ENCODE measurements around the gene RAB9B. TPM values are rescaled to one million over a fixed set of nuclear protein-coding genes. Genes with fewer than 3 reads are reported as not detected.

RAB9B gene
- total RNA-seq, 3 donors from 2014 or later, result 0.69 to 8.0 (median 0.82) TPM

DNA sequence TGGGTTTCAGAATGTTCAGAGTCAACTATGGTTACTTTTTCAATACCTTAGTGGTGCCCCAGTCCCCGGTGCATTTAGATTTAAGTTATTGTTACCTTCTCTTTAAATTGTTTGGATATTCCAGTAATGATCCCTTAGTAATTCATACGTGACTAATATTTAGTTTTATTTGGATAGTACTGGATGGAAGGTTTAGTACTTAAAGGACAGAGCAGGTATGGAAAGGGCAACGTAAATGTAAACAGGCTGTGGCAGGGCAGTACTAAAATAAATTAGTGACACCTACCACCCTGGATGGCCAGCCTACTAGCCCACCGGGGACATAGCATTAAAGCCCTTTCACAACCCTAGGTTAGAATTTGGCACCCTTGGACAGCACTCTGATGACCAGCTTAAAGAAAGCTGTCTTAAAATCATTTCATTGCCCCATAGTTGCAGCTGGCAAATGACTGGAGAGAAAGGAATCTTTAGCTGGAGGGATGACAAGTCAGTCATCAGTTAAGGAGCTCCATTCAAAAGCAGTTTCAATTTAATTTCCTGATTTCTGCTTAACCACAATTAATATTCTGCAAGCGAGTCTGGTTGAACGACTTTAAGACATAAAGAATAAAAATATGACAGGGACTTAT lies 39.0 kb downstream of the RAB9B start:
- Histone ChIP-seq H3K9me3 (no peaks in the 10 kb centered on the region), H3K36me3 (ENCODE audit: low read depth) (no peaks in the 10 kb centered on the region), H3K4me1 (ENCODE audit: low read depth) (no peaks in the 10 kb centered on the region), H3K4me3 (no peak overlapping the region)
- ATAC-seq (no peak), DNase-seq (no peak)
- TF ChIP-seq, protein P1, sequence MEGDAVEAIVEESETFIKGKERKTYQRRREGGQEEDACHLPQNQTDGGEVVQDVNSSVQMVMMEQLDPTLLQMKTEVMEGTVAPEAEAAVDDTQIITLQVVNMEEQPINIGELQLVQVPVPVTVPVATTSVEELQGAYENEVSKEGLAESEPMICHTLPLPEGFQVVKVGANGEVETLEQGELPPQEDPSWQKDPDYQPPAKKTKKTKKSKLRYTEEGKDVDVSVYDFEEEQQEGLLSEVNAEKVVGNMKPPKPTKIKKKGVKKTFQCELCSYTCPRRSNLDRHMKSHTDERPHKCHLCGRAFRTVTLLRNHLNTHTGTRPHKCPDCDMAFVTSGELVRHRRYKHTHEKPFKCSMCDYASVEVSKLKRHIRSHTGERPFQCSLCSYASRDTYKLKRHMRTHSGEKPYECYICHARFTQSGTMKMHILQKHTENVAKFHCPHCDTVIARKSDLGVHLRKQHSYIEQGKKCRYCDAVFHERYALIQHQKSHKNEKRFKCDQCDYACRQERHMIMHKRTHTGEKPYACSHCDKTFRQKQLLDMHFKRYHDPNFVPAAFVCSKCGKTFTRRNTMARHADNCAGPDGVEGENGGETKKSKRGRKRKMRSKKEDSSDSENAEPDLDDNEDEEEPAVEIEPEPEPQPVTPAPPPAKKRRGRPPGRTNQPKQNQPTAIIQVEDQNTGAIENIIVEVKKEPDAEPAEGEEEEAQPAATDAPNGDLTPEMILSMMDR (IDR thresholded peaks at IDR 0.05), result no peak
- intact Hi-C loops (cut with DNase I, micrococcal nuclease), result no loop called here

DNA sequence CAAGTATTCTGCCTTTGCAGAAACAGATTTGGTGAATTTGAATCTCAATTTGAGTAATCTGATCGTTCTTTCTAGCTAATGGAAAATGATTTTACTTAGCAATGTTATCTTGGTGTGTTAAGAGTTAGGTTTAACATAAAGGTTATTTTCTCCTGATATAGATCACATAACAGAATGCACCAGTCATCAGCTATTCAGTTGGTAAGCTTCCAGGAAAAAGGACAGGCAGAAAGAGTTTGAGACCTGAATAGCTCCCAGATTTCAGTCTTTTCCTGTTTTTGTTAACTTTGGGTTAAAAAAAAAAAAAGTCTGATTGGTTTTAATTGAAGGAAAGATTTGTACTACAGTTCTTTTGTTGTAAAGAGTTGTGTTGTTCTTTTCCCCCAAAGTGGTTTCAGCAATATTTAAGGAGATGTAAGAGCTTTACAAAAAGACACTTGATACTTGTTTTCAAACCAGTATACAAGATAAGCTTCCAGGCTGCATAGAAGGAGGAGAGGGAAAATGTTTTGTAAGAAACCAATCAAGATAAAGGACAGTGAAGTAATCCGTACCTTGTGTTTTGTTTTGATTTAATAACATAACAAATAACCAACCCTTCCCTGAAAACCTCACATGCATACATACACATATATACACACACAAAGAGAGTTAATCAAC lies 40.1 kb downstream of the RAB9B start:
- no peaks in the 10 kb centered on the region for H3K36me3 ChIP-seq (ENCODE audit: low read depth)
- ATAC-seq, result no peak
- TF ChIP-seq, protein P1 (IDR thresholded peaks at IDR 0.05), result no peak
- no peaks in the 10 kb centered on the region for H3K9me3 ChIP-seq
- no peak for DNase-seq
- no peaks in the 10 kb centered on the region for H3K4me1 ChIP-seq (ENCODE audit: low read depth)
- intact Hi-C loops (cut with DNase I, micrococcal nuclease), result no loop called here
- H3K4me3 ChIP-seq, result no peak overlapping the region

DNA sequence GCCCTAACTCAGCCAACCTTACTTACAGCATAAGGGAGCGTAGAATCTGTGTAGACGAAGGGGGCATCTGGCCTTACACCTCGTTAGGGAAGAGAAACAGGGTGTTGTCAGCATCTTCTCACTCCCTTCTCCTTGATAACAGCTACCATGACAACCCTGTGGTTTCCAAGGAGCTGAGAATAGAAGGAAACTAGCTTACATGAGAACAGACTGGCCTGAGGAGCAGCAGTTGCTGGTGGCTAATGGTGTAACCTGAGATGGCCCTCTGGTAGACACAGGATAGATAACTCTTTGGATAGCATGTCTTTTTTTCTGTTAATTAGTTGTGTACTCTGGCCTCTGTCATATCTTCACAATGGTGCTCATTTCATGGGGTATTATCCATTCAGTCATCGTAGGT lies 40.8 kb downstream of the RAB9B start:
- intact Hi-C loops (cut with DNase I, micrococcal nuclease), result no loop called here
- DNase-seq, result no peak
- Histone ChIP-seq H3K36me3 (ENCODE audit: low read depth) (no peaks in the 10 kb centered on the region), H3K4me3 (no peak overlapping the region), H3K9me3 (no peaks in the 10 kb centered on the region), H3K4me1 (ENCODE audit: low read depth) (no peaks in the 10 kb centered on the region)
- no peak for ATAC-seq
- TF ChIP-seq, protein P1 (IDR thresholded peaks at IDR 0.05), result no peak

DNA sequence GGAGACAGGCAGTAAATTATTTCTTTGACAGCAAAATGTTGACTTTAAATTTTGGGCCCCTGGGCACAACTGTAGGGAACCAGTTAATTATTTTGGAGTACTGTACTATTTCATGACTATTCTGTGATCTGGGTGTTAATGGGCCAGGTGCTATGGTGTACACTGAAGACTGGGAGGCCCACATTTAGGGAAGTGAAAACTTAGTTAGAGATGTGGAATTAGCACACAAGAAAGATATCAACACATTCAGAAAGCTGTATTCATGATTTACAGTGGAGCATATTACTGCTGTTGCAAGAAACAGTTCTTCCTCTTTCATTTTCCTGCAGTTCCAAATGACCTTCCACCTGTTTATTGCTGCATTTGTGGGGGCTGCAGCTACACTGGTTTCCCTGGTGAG lies 43.1 kb downstream of the RAB9B start:
- intact Hi-C loops (cut with DNase I, micrococcal nuclease), result no loop called here
- no peak for DNase-seq
- Histone ChIP-seq H3K36me3 (ENCODE audit: low read depth) (no peaks in the 10 kb centered on the region), H3K4me1 (ENCODE audit: low read depth) (no peaks in the 10 kb centered on the region), H3K9me3 (no peaks in the 10 kb centered on the region), H3K4me3 (no peak overlapping the region)
- no peak for ATAC-seq
- TF ChIP-seq, protein P1 (IDR thresholded peaks at IDR 0.05), result no peak

GRCh38 chrX:103783971-103784370 lies 48.1 kb downstream of the RAB9B start:
- DNase-seq (no peak), ATAC-seq (no peak)
- intact Hi-C loops (cut with DNase I, micrococcal nuclease), result no loop called here
- no peaks in the 10 kb centered on the region for H3K4me1 ChIP-seq (ENCODE audit: low read depth)
- H3K9me3 ChIP-seq, result no peaks in the 10 kb centered on the region
- TF ChIP-seq, protein P1 (IDR thresholded peaks at IDR 0.05), result no peak
- H3K4me3 ChIP-seq, result no peak overlapping the region
- no peaks in the 10 kb centered on the region for H3K36me3 ChIP-seq (ENCODE audit: low read depth)

Measured in mucosa of descending colon (tissue), 3 donors.